Brain microvascular endothelial cell (primary cell): ENCODE results near the gene RAPGEF1.
A peak's percentile ranks its signal among the peaks of the same experiment; 100 is the strongest.

ENCODE experiments used
- DNase-seq: peaks from one replicate; pipeline ENCODE4 v3.0.0-alpha.2; 2020
- H3K27ac ChIP-seq: fragments of 250-450 bp; sonication (Bioruptor Pico); 2 replicates; pipeline ENCODE4 v1.5.1; 2020; ENCODE audit warnings: mild to moderate bottlenecking, moderate library complexity
- H3K27me3 ChIP-seq: fragments of 250-450 bp; sonication (Bioruptor Pico); replicated peaks from 2 replicates; pipeline ENCODE4 v1.5.1; 2020; ENCODE audit warnings: mild to moderate bottlenecking
- H3K36me3 ChIP-seq: fragments of 250-450 bp; sonication (Bioruptor Pico); replicated peaks from 2 replicates; pipeline ENCODE4 v1.5.1; 2020; ENCODE audit warnings: mild to moderate bottlenecking
- H3K4me3 ChIP-seq: 2 replicates; pipeline ENCODE4 v1.5.1; 2011; ENCODE audit warnings: low read depth, mild to moderate bottlenecking, control low read depth, low read length, moderate library complexity
- in situ Hi-C: cut with HindIII; loops from 2 replicates; pipeline ENCODE4 v1.10.0; 2017; ENCODE audit warnings: low sequenced_read_pairs, low pct_ligation_motif_present
- TF ChIP-seq, protein P1 (sequence below): IDR thresholded peaks from 2 replicates; pipeline ENCODE4 v1.5.1; 2011; ENCODE audit warnings: low read depth, mild to moderate bottlenecking, moderate library complexity, low read length, control low read depth, inconsistent platforms; ENCODE audit errors: missing control alignments

The RAPGEF1 gene

GRCh38 chr9:131627326-131627647 lies 112.6 kb downstream of the RAPGEF1 start:
- Histone ChIP-seq H3K4me3 (no peak overlapping the region), H3K27ac (peak overlapping the region; percentile 82), H3K36me3 (peaks cover 11% of the 10 kb centered on the region), H3K27me3 (no peaks in the 10 kb centered on the region)
- in situ Hi-C loops: no loop called here
- TF ChIP-seq, protein P1, sequence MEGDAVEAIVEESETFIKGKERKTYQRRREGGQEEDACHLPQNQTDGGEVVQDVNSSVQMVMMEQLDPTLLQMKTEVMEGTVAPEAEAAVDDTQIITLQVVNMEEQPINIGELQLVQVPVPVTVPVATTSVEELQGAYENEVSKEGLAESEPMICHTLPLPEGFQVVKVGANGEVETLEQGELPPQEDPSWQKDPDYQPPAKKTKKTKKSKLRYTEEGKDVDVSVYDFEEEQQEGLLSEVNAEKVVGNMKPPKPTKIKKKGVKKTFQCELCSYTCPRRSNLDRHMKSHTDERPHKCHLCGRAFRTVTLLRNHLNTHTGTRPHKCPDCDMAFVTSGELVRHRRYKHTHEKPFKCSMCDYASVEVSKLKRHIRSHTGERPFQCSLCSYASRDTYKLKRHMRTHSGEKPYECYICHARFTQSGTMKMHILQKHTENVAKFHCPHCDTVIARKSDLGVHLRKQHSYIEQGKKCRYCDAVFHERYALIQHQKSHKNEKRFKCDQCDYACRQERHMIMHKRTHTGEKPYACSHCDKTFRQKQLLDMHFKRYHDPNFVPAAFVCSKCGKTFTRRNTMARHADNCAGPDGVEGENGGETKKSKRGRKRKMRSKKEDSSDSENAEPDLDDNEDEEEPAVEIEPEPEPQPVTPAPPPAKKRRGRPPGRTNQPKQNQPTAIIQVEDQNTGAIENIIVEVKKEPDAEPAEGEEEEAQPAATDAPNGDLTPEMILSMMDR: no peak
- no peak for DNase-seq

GRCh38 chr9:131625790-131626670 lies 113.8 kb downstream of the RAPGEF1 start:
- in situ Hi-C loops: no loop called here
- Histone ChIP-seq H3K27me3 (no peaks in the 10 kb centered on the region), H3K4me3 (no peak overlapping the region), H3K36me3 (peaks cover 11% of the 10 kb centered on the region), H3K27ac (no peak overlapping the region)
- TF ChIP-seq, protein P1: no peak
- DNase-seq: no peak

- Histone ChIP-seq H3K36me3 (peaks cover 11% of the 10 kb centered on the region), H3K4me3 (no peak overlapping the region), H3K27me3 (no peaks in the 10 kb centered on the region), H3K27ac (no peak overlapping the region)
- in situ Hi-C loops: no loop called here
- no peak for DNase-seq
- TF ChIP-seq, protein P1: no peak
Observed at GRCh38 chr9:131625508-131625787, 114.4 kb downstream of the RAPGEF1 start.

- H3K4me3 ChIP-seq: no peak overlapping the region
- in situ Hi-C loops: no loop called here
- no peaks in the 10 kb centered on the region for H3K27me3 ChIP-seq
- TF ChIP-seq, protein P1: no peak
- DNase-seq: no peak
- no peak overlapping the region for H3K27ac ChIP-seq
- H3K36me3 ChIP-seq: peaks cover 16% of the 10 kb centered on the region
Observed at GRCh38 chr9:131624636-131625507, 115.0 kb downstream of the RAPGEF1 start.

GRCh38 chr9:131623655-131624330 lies 116.1 kb downstream of the RAPGEF1 start:
- Histone ChIP-seq H3K27me3 (no peaks in the 10 kb centered on the region), H3K4me3 (no peak overlapping the region), H3K36me3 (peaks cover 24% of the 10 kb centered on the region), H3K27ac (no peak overlapping the region)
- TF ChIP-seq, protein P1: no peak
- in situ Hi-C loops: no loop called here
- DNase-seq: no peak
